Stimulated activated CD8-positive, alpha-beta memory T cell treated with anti-CD3 and anti-CD28 coated beads, Interleukin-15, amount 100 ng/mL, for 48 hours (primary cell): ENCODE data around the gene OR7A5.
"Not testable (repeated sequence)": the region's sequence is repeated elsewhere in the genome, so short reads cannot be mapped to it uniquely, and the experiment has no call there.

ENCODE experiments used
- DNase-seq, 2 donors: peaks; one replicate each; pipeline ENCODE4 v3.0.0-alpha.2; 2020; ENCODE audit warnings: low read depth in 2 of 2

OR7A5 gene

DNA sequence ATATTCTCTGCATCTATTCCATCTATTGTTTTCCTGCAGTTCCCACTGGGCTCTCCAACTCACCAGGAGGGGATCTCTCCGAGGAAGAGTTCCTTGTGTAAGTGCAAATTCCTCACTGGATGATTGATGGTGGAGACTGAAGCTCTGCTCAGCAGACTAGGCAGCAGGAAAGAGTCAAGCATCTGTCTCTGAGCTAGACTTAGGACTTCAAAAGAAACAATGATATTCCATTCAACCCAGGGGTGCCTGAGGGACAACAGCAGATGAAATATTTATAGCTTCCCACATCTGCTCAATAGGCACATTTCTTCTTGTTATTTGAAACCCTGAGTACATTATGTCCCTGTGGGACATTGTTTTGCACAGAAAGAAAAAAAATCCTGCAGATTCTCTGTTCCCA is at the start of gene OR7A5, which contains the start of gene OR7C1:
TSS of gene OR7A5 (minus strand) at position 175 of the 400 bp plus-strand sequence. CDS start 6,944 bp downstream, outside the sequence.
TSS of gene OR7C1 (minus strand) at position 175 of the 400 bp plus-strand sequence. CDS start 35,049 bp downstream, outside the sequence.
- DNase-seq: no peak

DNA sequence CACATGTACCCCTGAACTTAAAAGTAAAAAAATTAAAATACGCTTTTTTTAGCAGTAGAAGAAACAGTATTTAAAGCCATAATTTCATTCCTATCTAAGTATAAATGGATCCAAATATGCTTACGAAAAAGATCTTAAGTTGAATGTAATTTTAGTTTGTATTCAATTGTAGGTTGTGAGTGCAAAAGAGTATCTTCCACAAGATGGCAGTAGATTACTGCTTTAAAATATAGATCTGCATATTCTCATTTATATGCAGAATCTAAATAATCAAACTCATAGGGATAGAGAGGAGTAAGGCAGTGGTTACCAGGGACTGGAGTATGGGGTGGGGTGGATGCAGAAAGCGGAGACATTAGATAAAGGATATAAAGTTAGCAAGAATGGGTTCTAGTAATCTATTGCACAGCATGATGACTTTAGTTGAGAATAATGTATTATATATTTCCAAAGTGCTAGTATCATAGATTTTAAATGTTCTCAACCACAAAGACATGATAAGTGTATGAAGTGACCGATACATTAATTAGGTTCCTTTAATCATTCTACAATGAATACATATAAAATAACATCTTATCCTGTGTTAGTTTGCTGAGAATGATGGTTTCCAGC is 36.7 kb upstream of the OR7A5 start:
- no peak for DNase-seq

DNA sequence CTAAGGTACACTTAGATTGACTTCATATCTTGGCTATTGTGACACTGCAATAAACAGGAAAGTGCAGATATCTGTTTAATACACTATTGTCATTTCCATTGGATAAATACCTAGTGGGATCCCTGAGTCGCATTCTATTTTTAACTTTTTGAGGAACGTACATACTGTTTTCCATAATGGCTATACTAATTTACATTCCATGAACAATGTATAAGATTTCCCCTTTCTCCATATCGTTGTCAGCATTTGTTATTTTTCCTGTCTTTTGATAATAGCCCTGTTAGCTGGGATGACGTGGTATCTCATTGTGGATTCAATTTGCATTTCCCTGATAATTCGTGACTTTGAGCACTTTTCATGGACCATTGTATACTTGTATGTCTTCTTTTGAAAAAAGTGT is 33.5 kb upstream of the OR7A5 start:
- DNase-seq: no peak

DNA sequence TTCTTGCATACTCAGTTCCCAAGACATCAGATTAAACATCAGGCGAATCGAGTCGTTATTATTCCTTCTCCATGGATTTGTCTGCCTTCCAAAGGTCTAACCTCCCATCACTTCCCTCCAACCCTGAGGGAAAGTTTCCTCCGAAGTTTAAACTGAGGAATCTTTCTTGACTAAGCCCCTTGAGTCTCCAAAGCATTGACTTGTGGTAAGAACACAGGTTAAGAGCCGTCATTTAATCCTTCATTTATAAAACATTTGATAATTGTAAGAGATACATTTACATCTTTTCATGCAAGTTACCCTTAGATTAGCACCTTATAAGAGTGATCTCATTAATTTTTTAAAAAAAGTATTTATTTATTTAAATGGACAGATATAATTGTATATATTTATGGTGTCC is 13.8 kb upstream of the OR7A5 start, which contains the start of gene OR7A10:
TSS of gene OR7A10 (minus strand) at position 101 of the 400 bp plus-strand sequence. CDS start 7,045 bp downstream, outside the sequence.
- DNase-seq: no peak

DNA sequence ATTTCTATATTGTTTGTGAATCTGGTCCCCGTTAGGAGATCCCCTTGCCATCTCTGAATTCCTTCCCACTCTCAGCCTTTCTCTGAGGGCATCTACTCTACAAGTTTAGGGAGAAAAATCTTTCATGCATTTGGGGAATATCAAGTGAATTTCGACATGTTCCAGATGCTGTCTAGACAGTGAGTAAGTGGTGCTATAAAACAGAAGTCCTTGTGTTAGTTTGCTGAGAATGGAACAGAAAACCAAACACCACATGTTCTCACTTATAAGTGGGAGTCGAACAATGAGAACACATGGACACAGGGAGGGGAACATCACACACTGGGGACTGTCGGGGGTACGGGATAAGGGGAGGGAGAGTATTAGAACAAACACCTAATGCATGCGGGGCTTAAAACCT is 8.6 kb upstream of the OR7A5 start:
- DNase-seq: no peak

DNA sequence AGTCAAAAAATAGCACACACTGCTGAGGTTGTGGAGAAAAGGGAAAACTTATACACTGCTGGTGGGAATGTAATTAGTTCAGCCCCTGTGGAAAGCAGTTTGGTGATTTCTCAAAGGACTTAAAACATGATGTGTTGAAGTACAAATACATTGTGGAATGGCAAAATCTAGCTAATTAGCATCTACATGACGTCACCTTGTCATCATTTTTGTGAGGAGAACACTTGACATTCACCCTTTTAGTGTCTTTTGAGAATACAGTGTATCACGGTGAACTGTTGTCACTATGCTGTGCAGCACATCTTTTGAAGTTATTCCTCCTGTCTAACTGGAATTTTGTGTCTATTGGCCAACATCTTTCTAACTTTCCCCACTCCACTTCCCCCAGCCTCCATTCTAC is 8.2 kb upstream of the OR7A5 start:
- no peak for DNase-seq

DNA sequence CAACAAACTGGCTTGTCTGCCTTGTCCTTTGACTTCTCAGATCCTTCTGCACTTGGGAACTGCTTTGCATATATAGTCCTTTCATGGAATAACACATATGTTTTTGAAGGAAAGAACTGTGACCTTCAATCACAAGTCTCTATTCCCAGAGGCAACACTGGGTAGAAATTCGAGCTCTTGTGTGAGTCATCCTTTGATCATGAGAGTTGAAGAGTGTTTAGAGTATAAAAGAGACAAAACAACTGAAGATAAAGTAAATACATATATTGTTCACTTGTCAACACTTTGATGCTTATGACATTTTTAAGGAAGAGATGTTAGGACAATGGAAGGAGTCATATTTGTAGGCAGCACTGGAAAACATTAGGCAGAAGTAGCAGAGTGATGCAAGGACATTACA is 5.2 kb upstream of the OR7A5 start:
- DNase-seq: no peak

DNA sequence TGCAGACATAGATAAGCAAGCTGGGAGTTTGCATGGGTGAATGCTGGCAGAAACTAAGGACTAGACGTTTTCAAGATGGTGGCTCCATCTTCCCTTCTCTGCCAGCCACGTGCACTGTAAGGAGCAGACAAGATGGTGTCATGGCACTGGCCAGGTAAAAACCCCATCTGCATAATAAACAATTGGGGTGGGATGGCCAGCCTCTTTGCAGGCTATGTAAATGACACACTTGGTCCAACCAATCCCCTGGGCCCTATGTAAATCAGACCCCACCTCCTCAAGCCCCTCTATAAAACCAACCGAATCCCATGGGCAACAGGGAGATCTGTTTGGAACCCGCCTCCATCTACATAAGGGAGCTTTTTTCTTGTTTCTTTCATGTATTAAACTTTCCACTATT is 2.4 kb upstream of the OR7A5 start:
- DNase-seq: no peak

DNA sequence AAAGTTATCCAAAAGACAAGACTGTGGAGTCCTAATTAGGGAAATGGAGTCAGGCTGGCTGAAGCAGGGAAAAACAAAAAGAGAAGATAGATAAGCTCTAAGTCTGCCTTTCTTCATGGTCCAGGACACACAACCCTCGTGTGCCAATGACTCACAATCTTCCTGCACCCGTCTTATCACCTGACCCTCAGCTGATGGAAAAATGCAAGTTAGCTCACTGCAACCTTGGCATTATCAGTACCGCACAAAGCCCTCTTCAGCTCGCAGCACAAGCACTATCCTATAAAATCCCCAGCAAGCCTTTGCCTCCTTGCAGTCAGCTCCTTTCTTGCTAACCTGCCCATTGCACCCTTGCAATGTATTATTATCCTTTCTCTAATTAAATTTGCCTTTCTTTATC is 4.3 kb downstream of the OR7A5 start:
- no peak for DNase-seq

DNA sequence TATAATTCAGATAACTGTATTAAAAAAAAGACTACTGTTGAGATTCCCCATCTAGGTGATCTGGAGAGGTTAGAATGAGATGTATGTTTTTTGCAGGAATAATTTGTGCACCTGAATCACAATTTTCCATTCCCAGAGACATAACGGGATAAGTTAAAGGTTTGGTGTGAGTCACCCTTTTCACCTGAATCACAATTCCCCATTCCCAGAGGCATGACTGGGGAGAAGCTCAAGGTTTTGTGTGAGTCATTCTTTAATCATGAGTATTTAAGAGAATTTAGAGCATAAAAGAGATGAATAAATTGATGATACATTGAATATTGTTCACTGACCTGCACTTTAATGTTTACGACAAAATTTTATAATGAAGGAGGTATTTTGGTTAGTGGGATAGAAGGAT is 9.0 kb downstream of the OR7A5 start:
- no peak for DNase-seq

DNA sequence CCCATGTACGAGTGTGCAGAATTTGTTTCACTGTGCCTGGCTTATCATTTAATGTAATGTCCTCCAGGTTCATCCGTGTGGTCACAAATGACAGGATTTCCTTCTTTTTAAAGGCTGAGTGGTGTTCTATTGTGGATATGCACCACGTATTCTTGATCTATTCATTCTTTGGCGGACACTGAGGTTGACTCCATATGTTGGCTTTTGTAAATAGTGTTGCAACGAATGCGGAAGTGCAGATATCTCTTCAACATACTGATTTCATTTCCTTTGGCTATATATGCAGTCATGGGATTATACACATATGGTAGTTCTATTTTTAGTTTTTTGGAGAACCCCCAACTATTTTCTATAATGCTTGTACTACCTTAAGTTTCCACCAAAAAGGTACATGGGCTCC is 13.0 kb downstream of the OR7A5 start:
- DNase-seq: no peak

DNA sequence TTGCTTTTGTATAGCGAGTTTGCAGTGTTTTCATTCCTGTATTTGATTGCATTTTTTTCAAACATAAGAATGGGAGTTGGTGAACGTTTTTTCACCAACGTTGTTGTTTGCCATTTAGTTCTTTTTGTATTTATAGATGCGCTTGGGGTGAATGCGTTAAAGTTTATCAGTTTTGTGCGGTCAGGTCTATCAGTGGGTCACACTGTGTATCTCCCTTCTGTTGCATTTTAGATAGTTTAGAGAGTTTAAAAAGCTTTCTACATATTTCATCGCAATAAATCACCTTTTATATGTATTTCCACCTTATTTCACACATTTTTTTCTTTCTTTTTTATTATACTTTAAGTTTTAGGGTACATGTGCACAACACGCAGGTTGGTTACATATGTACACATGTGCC is 16.4 kb downstream of the OR7A5 start:
- DNase-seq: no peak

DNA sequence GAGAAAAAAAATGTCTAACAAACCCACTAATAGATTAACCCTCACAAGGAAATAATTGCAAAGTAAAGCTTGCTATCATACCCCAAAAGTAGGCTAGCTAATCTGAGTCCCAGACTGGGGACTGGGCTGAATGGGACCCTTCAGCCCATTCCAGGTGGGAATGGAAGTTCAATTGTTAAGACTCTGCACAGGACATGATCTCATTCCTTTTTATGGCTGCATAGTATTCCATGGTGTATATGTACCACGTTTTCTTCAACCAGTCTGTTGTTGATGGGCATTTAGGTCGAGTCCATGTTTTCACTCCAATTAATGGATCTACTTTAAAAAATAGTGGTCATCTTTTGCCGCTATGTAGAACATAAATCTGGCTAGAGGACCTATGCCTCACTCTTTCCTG is 17.9 kb downstream of the OR7A5 start:
- no peak for DNase-seq

DNA sequence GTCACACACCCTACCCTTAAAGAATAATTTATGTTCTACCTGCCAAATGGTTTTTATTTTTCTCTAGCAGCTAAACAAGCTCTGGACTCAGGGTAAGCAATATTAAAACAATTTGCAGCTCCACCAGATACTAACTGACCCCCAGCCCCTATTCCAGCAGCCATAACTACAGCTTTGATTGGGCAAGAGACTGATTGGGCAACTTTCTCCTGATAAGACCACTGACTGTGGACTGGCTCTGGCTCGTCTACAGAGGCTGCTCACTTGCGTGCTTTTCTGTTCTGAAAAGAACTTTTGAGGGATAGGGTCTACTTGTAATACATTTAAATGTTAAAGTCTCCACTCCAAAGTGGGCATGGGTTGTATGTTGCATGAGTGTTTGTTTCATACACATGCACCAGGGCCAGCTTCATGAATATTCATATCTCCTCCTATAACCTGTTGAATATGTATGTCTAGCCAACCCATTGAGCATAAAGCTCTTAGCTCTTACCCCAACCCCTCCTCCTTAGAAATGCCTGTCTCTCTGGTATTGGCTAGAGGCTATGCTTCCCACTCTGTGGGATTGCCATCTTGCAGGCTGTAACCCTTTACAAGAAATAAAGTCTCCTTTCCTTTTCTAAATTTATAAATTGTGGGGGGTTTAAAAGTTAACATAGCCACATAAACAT is 19.9 kb downstream of the OR7A5 start:
- no peak for DNase-seq

DNA sequence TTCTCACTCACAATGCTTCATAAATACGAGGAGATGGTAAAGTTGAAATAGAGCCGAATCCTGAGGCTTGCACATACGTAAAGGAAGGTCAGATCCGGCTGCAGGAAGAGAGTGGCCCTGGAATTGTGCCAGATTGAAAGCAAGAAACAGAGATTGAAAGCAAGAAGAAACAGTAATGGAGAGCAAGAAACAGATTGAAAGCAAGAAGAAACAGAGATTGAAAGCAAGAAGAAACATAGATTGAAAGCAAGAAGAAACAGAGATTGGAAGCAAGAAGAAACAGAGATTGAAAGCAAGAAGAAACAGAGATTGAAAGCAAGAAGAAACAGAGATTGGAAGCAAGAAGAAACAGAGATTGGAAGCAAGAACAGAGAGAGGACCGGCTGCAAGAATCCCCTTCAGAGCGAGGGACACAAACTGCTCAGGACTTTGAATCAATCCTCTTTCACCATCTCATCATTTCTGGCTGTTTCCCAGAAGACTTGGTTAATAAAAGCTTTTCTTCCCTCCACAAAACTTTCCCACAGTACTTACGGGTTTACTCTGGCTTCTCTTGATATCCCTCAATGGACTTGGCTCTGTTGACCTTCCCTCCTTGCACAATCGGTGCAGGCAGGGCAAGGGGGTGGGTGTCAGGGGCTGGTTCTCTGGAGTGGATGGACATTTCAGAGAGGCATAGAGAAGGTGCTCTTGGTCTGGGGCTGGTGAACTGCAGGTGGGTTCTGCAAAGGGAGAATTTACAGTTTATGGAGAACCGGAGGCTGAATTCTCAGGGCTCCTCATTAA is 25.5 kb downstream of the OR7A5 start:
- DNase-seq: no peak

DNA sequence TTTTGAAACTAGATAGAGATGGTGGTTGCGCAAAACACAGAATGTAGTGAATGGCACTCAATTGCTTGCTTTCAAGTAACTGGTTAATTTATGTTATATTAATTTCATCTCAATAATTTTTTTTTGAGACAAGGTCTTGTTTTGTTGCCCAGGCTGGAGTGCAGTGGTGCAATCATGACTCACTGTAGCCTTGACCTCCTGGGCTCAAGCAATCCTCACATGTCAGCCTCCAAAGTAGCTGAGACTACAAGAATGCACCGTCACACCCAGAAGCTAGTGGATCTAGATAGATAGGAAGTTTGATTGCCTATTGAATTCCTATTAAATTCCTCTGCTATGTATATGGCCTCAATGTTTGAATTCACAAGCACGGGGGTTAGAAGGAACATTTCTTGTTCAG is 30.2 kb downstream of the OR7A5 start:
- DNase-seq: no peak

DNA sequence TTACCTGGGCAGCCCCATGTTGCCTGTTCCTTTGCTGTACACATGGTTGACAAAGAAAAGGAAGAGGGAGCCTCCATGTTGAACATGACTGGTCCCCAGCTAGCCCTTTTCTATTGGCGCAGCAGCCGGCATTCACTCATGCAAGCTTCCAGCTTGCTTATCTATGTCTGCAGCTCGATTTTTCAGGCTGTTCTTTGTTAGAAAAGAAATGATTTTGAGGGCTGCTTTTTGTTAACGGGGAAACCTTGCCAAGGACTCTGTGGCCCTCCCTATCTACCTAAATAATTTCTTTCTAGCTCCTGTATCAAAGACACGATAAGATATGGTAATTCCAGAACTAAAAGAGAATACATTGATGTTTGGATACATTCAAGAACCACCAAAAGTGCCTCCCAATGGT is 36.2 kb downstream of the OR7A5 start:
- DNase-seq: no peak

DNA sequence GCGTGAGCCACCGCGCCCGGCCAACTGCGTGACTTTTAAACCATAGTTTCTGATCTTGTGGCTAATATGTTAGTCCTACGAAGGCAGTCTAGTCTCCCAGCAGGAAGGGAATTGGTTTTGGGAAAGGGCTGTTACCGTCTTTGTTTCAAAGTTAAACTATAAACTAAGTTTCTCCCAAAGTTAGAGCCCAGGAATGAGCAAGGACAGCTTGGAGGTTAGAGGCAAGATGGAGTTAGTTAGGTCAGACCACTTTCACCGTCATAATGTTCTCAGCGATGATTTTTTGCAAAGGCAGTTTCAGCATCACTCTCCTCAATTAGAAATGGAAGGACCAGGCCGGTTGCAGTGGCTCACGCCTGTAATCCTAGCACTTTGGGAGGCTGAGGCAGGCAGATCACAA is 39.0 kb downstream of the OR7A5 start:
- DNase-seq: no peak

DNA sequence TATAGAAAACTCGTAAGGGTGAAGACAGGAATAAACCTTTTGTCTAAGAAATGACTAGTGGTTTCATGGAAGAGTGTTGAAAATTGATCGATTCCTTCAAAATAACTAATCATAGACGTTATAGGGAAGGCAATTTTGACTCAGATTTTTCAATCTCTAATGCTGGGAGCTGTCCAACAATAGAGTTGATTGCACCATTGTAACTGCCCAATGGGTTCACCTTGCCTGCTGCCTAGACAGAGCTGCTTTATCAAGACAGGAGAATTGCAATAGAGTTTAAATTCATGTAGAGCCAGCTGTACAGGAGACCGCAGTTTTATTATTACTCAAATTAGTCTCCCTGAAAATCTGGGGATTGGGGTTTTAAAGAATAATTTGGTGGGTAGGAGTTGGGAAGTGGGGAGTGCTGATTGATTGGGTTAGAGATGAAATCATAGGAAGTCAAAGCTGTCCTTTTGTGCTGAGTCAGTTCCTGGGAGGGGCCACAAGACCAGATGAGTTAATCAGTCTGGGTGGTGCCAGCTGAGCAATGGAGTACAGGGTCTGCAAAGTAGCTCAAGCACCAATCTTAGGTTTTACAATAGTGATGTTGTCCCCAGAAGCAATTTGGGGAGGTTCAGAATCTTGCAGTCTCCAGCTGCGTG is 39.8 kb downstream of the OR7A5 start:
- no peak for DNase-seq

DNA sequence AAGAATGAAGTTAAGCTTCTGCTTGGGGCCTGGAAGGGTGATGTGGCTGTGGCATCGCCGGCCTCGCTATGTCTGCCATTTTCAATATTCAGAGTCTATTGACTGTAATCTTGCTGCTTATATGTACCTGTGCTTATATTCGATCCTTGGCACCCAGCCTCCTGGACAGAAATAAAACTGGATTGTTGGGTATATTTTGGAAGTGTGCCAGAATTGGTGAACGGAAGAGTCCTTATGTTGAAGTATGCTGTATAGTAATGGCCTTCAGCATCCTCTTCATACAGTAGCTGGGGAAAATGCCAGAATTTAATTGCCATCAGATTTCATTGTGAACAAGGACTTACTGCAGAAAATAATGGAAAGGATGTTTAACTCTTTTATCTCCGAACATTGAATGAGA is 42.7 kb downstream of the OR7A5 start:
- not testable (repeated sequence) for DNase-seq

DNA sequence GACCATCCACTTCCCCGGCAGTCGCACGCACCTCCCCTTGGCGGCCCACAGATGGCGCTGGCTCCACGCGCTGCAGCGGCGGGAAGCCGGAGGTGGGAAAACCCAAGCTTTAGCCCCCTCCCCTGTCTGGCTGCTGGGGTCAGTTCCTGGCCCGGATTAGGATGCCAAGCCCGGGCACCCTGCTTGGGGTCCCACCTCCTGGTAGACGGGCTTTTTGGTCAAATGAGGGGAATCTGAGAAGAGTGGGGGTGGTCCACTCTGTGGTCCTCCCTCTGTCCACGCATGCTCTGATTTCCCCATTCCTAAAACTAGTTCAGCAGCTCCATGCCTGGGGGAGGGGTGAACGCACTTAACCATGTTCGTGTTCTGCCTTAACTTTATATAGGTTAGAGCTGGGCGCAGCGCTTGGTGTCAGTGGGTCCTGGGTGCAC is 48.5 kb downstream of the OR7A5 start:
- DNase-seq: peak in 1 of 2 donors; percentile 14

DNA sequence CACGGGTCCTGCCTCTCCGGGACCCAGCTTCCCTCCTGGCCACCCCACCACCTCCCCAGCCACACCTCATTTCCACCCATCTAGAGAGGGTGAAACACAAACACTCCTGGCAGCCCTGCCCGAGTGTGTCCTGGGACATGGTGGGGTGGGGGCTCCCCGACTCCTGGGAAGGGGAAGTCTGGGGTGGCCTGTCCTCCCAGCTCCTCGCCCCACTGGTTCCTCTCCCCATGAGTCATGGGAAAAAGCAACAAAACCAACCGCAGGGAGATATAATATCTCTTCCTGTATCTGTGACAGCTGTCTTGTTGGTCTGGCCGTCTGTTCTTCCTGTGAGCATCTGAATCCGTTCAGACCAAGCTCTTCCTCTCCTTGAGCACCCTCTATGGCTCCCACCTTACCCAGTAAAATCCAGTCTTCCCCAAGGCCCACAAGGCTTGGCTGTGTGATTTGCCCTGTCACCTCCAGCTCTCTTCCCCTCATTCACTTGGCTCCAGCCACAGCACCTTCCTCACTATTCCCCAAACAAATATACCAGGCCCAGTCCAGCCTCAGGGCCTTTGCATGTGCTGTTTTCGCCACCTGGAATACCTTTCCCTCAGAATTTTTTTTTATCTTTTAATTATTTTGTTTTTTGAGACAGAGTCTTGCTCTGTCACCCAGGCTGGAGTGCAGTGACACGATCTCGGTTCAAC is 49.7 kb downstream of the OR7A5 start:
- DNase-seq: peak in 1 of 2 donors; percentile 12
